Measurements from ENCODE around the gene CCL11. TPM values are rescaled to one million over a fixed set of nuclear protein-coding genes. Genes with fewer than 3 reads are reported as not detected.

The CCL11 gene
- not detected for total RNA-seq

GRCh38 chr17:34285286-34285792 is at the start of gene CCL11:
TSS of gene CCL11 (plus strand) at chr17:34285742. CDS start at chr17:34285809, 67 bp downstream.
- ChIA-PET CTCF (no interaction called here), POLR2A (no interaction called here)
- H3K9me3 Mint-ChIP-seq: no peaks in the 10 kb centered on the region
- no peak within 1 kb of the TSS for H3K27ac Mint-ChIP-seq
- peaks cover 38% of the 10 kb centered on the region for H3K27me3 Mint-ChIP-seq
- no peaks in the 10 kb centered on the region for H3K36me3 Mint-ChIP-seq (ENCODE audit: low read depth)
- no peak for DNase-seq
- no peaks in the 10 kb centered on the region for H3K4me1 Mint-ChIP-seq
- no peak within 1 kb of the TSS for H3K4me3 Mint-ChIP-seq

- H3K36me3 Mint-ChIP-seq (ENCODE audit: low read depth): no peaks in the 10 kb centered on the region
- peaks cover 16% of the 10 kb centered on the region for H3K27me3 Mint-ChIP-seq
- CTCF ChIA-PET: no interaction called here
- no peak overlapping the region for H3K27ac Mint-ChIP-seq
- POLR2A ChIA-PET: no interaction called here
- no peak for DNase-seq
- no peak overlapping the region for H3K4me3 Mint-ChIP-seq
- H3K4me1 Mint-ChIP-seq: no peaks in the 10 kb centered on the region
- H3K9me3 Mint-ChIP-seq: no peaks in the 10 kb centered on the region
Observed at GRCh38 chr17:34236281-34236892, 49.2 kb upstream of the CCL11 start.

- H3K4me3 Mint-ChIP-seq: no peak overlapping the region
- ChIA-PET CTCF (interaction anchor here (0.8 kb wide), 1 partner anchor 124 kb away, joined by 3 read pairs; no protein-coding TSS in a partner anchor), POLR2A (no interaction called here)
- no peak for DNase-seq
- peaks cover 16% of the 10 kb centered on the region for H3K27me3 Mint-ChIP-seq
- H3K36me3 Mint-ChIP-seq (ENCODE audit: low read depth): no peaks in the 10 kb centered on the region
- H3K9me3 Mint-ChIP-seq: no peaks in the 10 kb centered on the region
- no peaks in the 10 kb centered on the region for H3K4me1 Mint-ChIP-seq
- H3K27ac Mint-ChIP-seq: no peak overlapping the region
Observed at GRCh38 chr17:34237458-34237857, 48.1 kb upstream of the CCL11 start.

- H3K36me3 Mint-ChIP-seq (ENCODE audit: low read depth): no peaks in the 10 kb centered on the region
- POLR2A ChIA-PET: no interaction called here
- DNase-seq: no peak
- no peak overlapping the region for H3K4me3 Mint-ChIP-seq
- H3K9me3 Mint-ChIP-seq: no peaks in the 10 kb centered on the region
- H3K4me1 Mint-ChIP-seq: no peaks in the 10 kb centered on the region
- CTCF ChIA-PET: no interaction called here
- no peak overlapping the region for H3K27ac Mint-ChIP-seq
- H3K27me3 Mint-ChIP-seq: peaks cover 13% of the 10 kb centered on the region
Observed at GRCh38 chr17:34241062-34241461, 44.5 kb upstream of the CCL11 start.

GRCh38 chr17:34242587-34243363 is 42.8 kb upstream of the CCL11 start:
- Mint-ChIP-seq H3K4me3 (no peak overlapping the region), H3K4me1 (no peaks in the 10 kb centered on the region), H3K27ac (no peak overlapping the region), H3K27me3 (peaks cover 13% of the 10 kb centered on the region), H3K9me3 (no peaks in the 10 kb centered on the region), H3K36me3 (ENCODE audit: low read depth) (no peaks in the 10 kb centered on the region)
- POLR2A ChIA-PET: no interaction called here
- no peak for DNase-seq
- CTCF ChIA-PET: no interaction called here

GRCh38 chr17:34243364-34244320 is 41.9 kb upstream of the CCL11 start:
- no peak for DNase-seq
- H3K36me3 Mint-ChIP-seq (ENCODE audit: low read depth): no peaks in the 10 kb centered on the region
- no peaks in the 10 kb centered on the region for H3K9me3 Mint-ChIP-seq
- H3K27ac Mint-ChIP-seq: no peak overlapping the region
- ChIA-PET CTCF (no interaction called here), POLR2A (no interaction called here)
- no peaks in the 10 kb centered on the region for H3K4me1 Mint-ChIP-seq
- no peak overlapping the region for H3K4me3 Mint-ChIP-seq
- H3K27me3 Mint-ChIP-seq: peaks cover 19% of the 10 kb centered on the region

GRCh38 chr17:34245351-34245905 is 40.1 kb upstream of the CCL11 start:
- no peak overlapping the region for H3K27ac Mint-ChIP-seq
- ChIA-PET POLR2A (no interaction called here), CTCF (no interaction called here)
- H3K36me3 Mint-ChIP-seq (ENCODE audit: low read depth): no peaks in the 10 kb centered on the region
- no peak for DNase-seq
- H3K9me3 Mint-ChIP-seq: no peaks in the 10 kb centered on the region
- H3K27me3 Mint-ChIP-seq: peaks cover 14% of the 10 kb centered on the region
- no peak overlapping the region for H3K4me3 Mint-ChIP-seq
- no peaks in the 10 kb centered on the region for H3K4me1 Mint-ChIP-seq

GRCh38 chr17:34246446-34246845 is 39.1 kb upstream of the CCL11 start:
- no peak for DNase-seq
- CTCF ChIA-PET: no interaction called here
- Mint-ChIP-seq H3K4me3 (no peak overlapping the region), H3K27ac (no peak overlapping the region), H3K27me3 (peaks cover 16% of the 10 kb centered on the region), H3K4me1 (no peaks in the 10 kb centered on the region), H3K36me3 (ENCODE audit: low read depth) (no peaks in the 10 kb centered on the region), H3K9me3 (no peaks in the 10 kb centered on the region)
- POLR2A ChIA-PET: no interaction called here

GRCh38 chr17:34246881-34247280 is 38.7 kb upstream of the CCL11 start:
- H3K36me3 Mint-ChIP-seq (ENCODE audit: low read depth): no peaks in the 10 kb centered on the region
- POLR2A ChIA-PET: no interaction called here
- CTCF ChIA-PET: no interaction called here

GRCh38 chr17:34248511-34249024 is 37.0 kb upstream of the CCL11 start:
- POLR2A ChIA-PET: no interaction called here
- Mint-ChIP-seq H3K36me3 (ENCODE audit: low read depth) (no peaks in the 10 kb centered on the region), H3K27ac (no peak overlapping the region), H3K4me3 (no peak overlapping the region), H3K27me3 (peaks cover 18% of the 10 kb centered on the region), H3K4me1 (no peaks in the 10 kb centered on the region), H3K9me3 (no peaks in the 10 kb centered on the region)
- CTCF ChIA-PET: no interaction called here
- DNase-seq: no peak

More at GRCh38 chr17:34246881-34247280, 38.7 kb upstream of the CCL11 start:
- Mint-ChIP-seq H3K27me3 (peaks cover 15% of the 10 kb centered on the region), H3K9me3 (no peaks in the 10 kb centered on the region), H3K27ac (no peak overlapping the region), H3K4me3 (no peak overlapping the region), H3K4me1 (no peaks in the 10 kb centered on the region)
- DNase-seq: no peak

- no peaks in the 10 kb centered on the region for H3K9me3 Mint-ChIP-seq
- peaks cover 22% of the 10 kb centered on the region for H3K27me3 Mint-ChIP-seq
- H3K4me1 Mint-ChIP-seq: no peaks in the 10 kb centered on the region
- no peak overlapping the region for H3K27ac Mint-ChIP-seq
- ChIA-PET CTCF (no interaction called here), POLR2A (no interaction called here)
- H3K4me3 Mint-ChIP-seq: no peak overlapping the region
- H3K36me3 Mint-ChIP-seq (ENCODE audit: low read depth): no peaks in the 10 kb centered on the region
- no peak for DNase-seq
Observed at GRCh38 chr17:34249061-34249460, 36.5 kb upstream of the CCL11 start.

GRCh38 chr17:34249478-34249877 is 36.1 kb upstream of the CCL11 start:
- CTCF ChIA-PET: no interaction called here
- Mint-ChIP-seq H3K4me3 (no peak overlapping the region), H3K27ac (no peak overlapping the region), H3K9me3 (no peaks in the 10 kb centered on the region), H3K36me3 (ENCODE audit: low read depth) (no peaks in the 10 kb centered on the region), H3K4me1 (no peaks in the 10 kb centered on the region), H3K27me3 (peaks cover 23% of the 10 kb centered on the region)
- POLR2A ChIA-PET: no interaction called here
- DNase-seq: no peak

- Mint-ChIP-seq H3K36me3 (ENCODE audit: low read depth) (no peaks in the 10 kb centered on the region), H3K4me3 (no peak overlapping the region), H3K27ac (no peak overlapping the region), H3K27me3 (peaks cover 34% of the 10 kb centered on the region), H3K4me1 (no peaks in the 10 kb centered on the region), H3K9me3 (no peaks in the 10 kb centered on the region)
- POLR2A ChIA-PET: no interaction called here
- no peak for DNase-seq
- CTCF ChIA-PET: no interaction called here
Observed at GRCh38 chr17:34251186-34251585, 34.4 kb upstream of the CCL11 start.
